ENCODE measurements around the gene FOXN3. TPM values are rescaled to one million over a fixed set of nuclear protein-coding genes. Genes with fewer than 3 reads are reported as not detected.

FOXN3 gene
- total RNA-seq, 2 donors from 2014 or later = 61.2 to 84.1 TPM

DNA sequence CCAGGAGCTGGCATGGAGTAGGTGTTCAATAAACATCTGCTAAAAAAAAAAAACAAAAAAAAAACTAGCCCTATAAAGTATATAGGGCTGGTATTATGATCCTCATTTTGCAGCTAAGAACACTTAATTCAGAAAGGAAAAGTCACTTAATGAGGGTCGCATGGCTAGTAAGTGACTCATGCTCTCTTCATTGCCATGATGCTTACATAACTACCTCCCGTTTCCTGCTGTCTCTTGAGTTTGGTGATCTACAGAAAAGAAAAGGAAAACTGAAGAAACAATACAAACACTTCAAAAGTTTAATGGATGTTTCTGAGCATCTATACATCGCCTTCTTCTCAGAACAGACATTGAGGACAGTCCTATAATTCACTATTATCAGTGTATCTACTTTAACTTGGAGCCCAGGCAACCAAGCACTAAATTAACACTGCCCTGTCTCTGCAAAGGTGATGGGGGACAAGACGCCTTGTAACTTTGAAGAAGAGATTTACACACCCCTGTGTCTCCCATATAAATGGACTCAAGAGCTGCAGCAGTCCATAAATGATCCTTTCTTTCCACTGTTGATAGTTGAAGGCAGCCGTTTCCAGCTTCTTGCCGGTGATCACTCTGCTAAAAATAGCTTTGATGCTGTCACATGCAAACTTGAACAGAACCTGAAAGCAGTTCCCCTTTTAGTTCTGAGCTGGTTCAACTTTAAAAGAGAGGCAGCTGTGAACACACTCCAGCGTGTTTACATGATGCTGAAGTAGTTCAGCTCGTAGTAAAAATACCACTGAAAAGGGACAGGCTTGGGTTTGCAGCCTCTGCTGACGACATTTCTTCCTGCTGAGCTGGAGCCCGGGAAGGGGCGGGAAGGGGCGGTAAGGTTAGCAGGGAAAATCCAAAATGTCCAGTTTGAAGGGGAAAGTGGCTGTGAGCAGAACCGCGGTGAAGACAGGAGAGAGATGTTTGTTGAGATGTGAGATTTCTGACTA is 113.3 kb downstream of the FOXN3 start:
- H3K9me3 Mint-ChIP-seq = no peaks in the 10 kb centered on the region
- peaks cover 37% of the 10 kb centered on the region for H3K4me1 Mint-ChIP-seq

DNA sequence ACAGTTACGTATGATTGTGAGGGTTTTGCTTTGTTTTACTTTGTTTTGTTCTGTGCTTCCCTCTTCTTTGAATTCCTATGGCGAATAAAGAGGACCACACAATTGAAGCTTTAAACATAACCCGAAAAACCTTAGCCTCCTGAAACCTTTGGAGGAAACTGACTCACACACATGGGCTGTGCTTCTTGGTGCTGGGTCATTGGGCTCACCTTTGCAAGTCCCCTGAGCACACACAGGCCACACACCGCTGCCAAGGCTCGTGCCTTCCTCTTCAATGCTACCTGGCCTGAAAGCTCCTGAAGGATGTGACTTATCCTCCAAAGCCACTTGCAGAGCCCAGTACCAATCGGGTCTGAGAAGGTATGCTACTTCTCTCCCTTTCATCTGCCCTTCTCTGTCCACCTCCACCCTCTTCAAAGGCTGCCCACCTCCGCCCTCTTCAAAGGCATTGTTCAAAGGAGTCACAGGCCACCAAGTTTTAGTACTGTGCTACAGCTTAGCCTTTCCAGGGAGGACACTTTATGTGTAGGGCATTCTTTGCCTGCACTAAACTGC is 114.6 kb downstream of the FOXN3 start:
- Mint-ChIP-seq H3K9me3 (no peaks in the 10 kb centered on the region), H3K36me3 (ENCODE audit: low read depth) (peaks cover 35% of the 10 kb centered on the region), H3K27me3 (ENCODE audit: insufficient read depth) (no peaks in the 10 kb centered on the region), H3K27ac (peak overlapping the region; percentile 5), H3K4me3 (no peak overlapping the region), H3K4me1 (peaks cover 29% of the 10 kb centered on the region)
- Histone ChIP-seq H3K27ac (ENCODE audit: low read depth, low read length) (no peak overlapping the region), H3K9ac (ENCODE audit: extremely low read depth, low read length, poor library complexity, severe bottlenecking) (no peak overlapping the region), H3K9me3 (ENCODE audit: control insufficient read depth, low read length) (no peaks in the 10 kb centered on the region), H3K27me3 (ENCODE audit: control insufficient read depth, insufficient read depth, low read length, poor library complexity, severe bottlenecking) (no peaks in the 10 kb centered on the region), H3K4me3 (ENCODE audit: low read length) (no peak overlapping the region), H3K36me3 (ENCODE audit: control insufficient read depth, insufficient read depth, low read length) (no peaks in the 10 kb centered on the region), H3K4me1 (ENCODE audit: control insufficient read depth, insufficient read depth, low read length) (peaks cover 3% of the 10 kb centered on the region)
- 89 to 96% methylated on average over 3 to 7 of the region's 7 CpGs for WGBS, 2 experiments (ENCODE audit: insufficient coverage in 1 of 2, insufficient read length in 1 of 2)
- no peak for DNase-seq
- TF ChIP-seq, protein P1, sequence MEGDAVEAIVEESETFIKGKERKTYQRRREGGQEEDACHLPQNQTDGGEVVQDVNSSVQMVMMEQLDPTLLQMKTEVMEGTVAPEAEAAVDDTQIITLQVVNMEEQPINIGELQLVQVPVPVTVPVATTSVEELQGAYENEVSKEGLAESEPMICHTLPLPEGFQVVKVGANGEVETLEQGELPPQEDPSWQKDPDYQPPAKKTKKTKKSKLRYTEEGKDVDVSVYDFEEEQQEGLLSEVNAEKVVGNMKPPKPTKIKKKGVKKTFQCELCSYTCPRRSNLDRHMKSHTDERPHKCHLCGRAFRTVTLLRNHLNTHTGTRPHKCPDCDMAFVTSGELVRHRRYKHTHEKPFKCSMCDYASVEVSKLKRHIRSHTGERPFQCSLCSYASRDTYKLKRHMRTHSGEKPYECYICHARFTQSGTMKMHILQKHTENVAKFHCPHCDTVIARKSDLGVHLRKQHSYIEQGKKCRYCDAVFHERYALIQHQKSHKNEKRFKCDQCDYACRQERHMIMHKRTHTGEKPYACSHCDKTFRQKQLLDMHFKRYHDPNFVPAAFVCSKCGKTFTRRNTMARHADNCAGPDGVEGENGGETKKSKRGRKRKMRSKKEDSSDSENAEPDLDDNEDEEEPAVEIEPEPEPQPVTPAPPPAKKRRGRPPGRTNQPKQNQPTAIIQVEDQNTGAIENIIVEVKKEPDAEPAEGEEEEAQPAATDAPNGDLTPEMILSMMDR (conservative IDR thresholded peaks at IDR 0.05) = no peak

More for the DNA sequence above, 113.3 kb downstream of the FOXN3 start:
- Mint-ChIP-seq H3K27ac (peak overlapping the region; percentile 4), H3K36me3 (ENCODE audit: low read depth) (peaks cover 34% of the 10 kb centered on the region), H3K4me3 (no peak overlapping the region), H3K27me3 (ENCODE audit: insufficient read depth) (no peaks in the 10 kb centered on the region)
- 57 to 65% methylated on average over 10 to 14 of the region's 14 CpGs for WGBS, 2 experiments (ENCODE audit: insufficient coverage in 1 of 2, insufficient read length in 1 of 2)
- peak overlapping the region; percentile 74 for H3K27ac ChIP-seq (ENCODE audit: low read depth, low read length)
- DNase-seq = peak; percentile 64
- H3K9me3 ChIP-seq (ENCODE audit: control insufficient read depth, low read length) = no peaks in the 10 kb centered on the region
- TF ChIP-seq, protein P1 (conservative IDR thresholded peaks at IDR 0.05) = no peak
- peaks cover 3% of the 10 kb centered on the region for H3K4me1 ChIP-seq (ENCODE audit: control insufficient read depth, insufficient read depth, low read length)
- no peaks in the 10 kb centered on the region for H3K36me3 ChIP-seq (ENCODE audit: control insufficient read depth, insufficient read depth, low read length)
- H3K4me3 ChIP-seq (ENCODE audit: low read length) = no peak overlapping the region
- H3K27me3 ChIP-seq (ENCODE audit: control insufficient read depth, insufficient read depth, low read length, poor library complexity, severe bottlenecking) = no peaks in the 10 kb centered on the region
- no peak overlapping the region for H3K9ac ChIP-seq (ENCODE audit: extremely low read depth, low read length, poor library complexity, severe bottlenecking)

DNA sequence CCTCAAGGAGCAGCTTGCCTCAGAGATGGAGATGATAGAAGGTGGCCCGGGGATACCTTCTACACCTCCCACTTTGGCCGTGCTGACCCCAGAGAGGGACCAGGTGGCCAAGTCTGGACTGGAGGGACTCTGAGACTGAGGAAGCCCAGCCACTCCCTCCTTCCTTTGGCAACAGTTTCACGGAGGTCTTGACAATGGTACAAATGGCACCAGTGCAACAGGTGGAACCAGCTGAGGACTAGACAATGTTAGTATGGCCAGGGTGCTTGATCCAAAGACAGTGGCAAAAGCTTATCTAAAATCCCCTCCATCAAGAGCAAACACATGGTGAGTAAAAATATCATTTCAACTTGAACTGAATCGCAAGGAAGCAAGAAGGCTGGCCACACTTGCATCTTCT is 117.4 kb downstream of the FOXN3 start:
- no peak overlapping the region for H3K27ac Mint-ChIP-seq
- no peak for DNase-seq
- no peaks in the 10 kb centered on the region for H3K36me3 ChIP-seq (ENCODE audit: control insufficient read depth, insufficient read depth, low read length)
- H3K4me1 ChIP-seq (ENCODE audit: control insufficient read depth, insufficient read depth, low read length) = peaks cover 3% of the 10 kb centered on the region
- no peak overlapping the region for H3K4me3 ChIP-seq (ENCODE audit: low read length)
- no peak overlapping the region for H3K9ac ChIP-seq (ENCODE audit: extremely low read depth, low read length, poor library complexity, severe bottlenecking)
- no peaks in the 10 kb centered on the region for H3K9me3 ChIP-seq (ENCODE audit: control insufficient read depth, low read length)
- no peak overlapping the region for H3K4me3 Mint-ChIP-seq
- WGBS, 2 experiments (ENCODE audit: insufficient coverage in 1 of 2, insufficient read length in 1 of 2) = 97 to 100% methylated on average over 1 to 4 of the region's 4 CpGs
- no peaks in the 10 kb centered on the region for H3K27me3 ChIP-seq (ENCODE audit: control insufficient read depth, insufficient read depth, low read length, poor library complexity, severe bottlenecking)
- H3K27ac ChIP-seq (ENCODE audit: low read depth, low read length) = no peak overlapping the region
- peaks cover 30% of the 10 kb centered on the region for H3K36me3 Mint-ChIP-seq (ENCODE audit: low read depth)
- peaks cover 18% of the 10 kb centered on the region for H3K4me1 Mint-ChIP-seq
- TF ChIP-seq, protein P1 (conservative IDR thresholded peaks at IDR 0.05) = no peak
- H3K27me3 Mint-ChIP-seq (ENCODE audit: insufficient read depth) = no peaks in the 10 kb centered on the region
- H3K9me3 Mint-ChIP-seq = peaks cover 4% of the 10 kb centered on the region
